CD8-positive, alpha-beta memory T cell (primary cell): ENCODE measurements around the gene SLC39A10. TPM values are rescaled to one million over a fixed set of nuclear protein-coding genes. Genes with fewer than 3 reads are reported as not detected.
"Not testable (repeated sequence)": the region's sequence is repeated elsewhere in the genome, so short reads cannot be mapped to it uniquely, and the experiment has no call there.

Experiments
- CTCF ChIA-PET: fragments of 350-600 bp; sonication (Branson Sonifier 250); formaldehyde crosslinking; loops from one replicate; lab custom pipeline; 2021; ENCODE audit warnings: antibody characterized with exemption; lab: Charles Lee
- POLR2A ChIA-PET: fragments of 350-600 bp; sonication (Branson Sonifier 250); formaldehyde crosslinking; loops from one replicate; lab custom pipeline; 2021; ENCODE audit warnings: antibody characterized with exemption; lab: Charles Lee
- DNase-seq, 5 donors: peaks; one replicate each; pipeline versions ENCODE4 v3.0.0 to v3.0.0-alpha.2; 2020 to 2022; ENCODE audit warnings: mixed read lengths in 1 of 5
- H3K27ac ChIP-seq: one replicate; pipeline ENCODE4 v1.7.0; 2013; ENCODE audit warnings: low read depth, mild to moderate bottlenecking, low read length, moderate library complexity
- H3K27me3 ChIP-seq: 2 replicates; pipeline ENCODE4 v1.7.0; 2013; ENCODE audit warnings: low read length, mild to moderate bottlenecking; ENCODE audit not compliant: insufficient read depth, poor library complexity, severe bottlenecking
- H3K36me3 ChIP-seq: 2 replicates; pipeline ENCODE4 v1.7.0; 2013; ENCODE audit warnings: mild to moderate bottlenecking, low read length, moderate library complexity; ENCODE audit not compliant: insufficient read depth
- H3K4me1 ChIP-seq: 2 replicates; pipeline ENCODE4 v1.7.0; 2013; ENCODE audit warnings: mild to moderate bottlenecking, low read length, moderate library complexity; ENCODE audit not compliant: insufficient read depth
- H3K4me3 ChIP-seq: 2 replicates; pipeline ENCODE4 v1.7.0; 2013; ENCODE audit warnings: mild to moderate bottlenecking, low read length
- H3K9me3 ChIP-seq: 2 replicates; pipeline ENCODE4 v1.7.0; 2013; ENCODE audit warnings: mild to moderate bottlenecking, low read length
- H3K27ac Mint-ChIP-seq, 8 donors: one replicate each; pipeline ENCODE4 v1.8.0; 2020 to 2021; ENCODE audit warnings: mixed read lengths in 8 of 8, mild to moderate bottlenecking in 6 of 8, inconsistent platforms in 3 of 8, moderate library complexity in 3 of 8
- H3K27me3 Mint-ChIP-seq, 2 donors: one replicate each; pipeline ENCODE4 v1.8.0; 2020 to 2021; ENCODE audit warnings: mixed read lengths in 2 of 2, mild to moderate bottlenecking in 1 of 2, moderate library complexity in 1 of 2
- H3K36me3 Mint-ChIP-seq, 3 donors: one replicate each; pipeline ENCODE4 v1.8.0; 2020 to 2021; ENCODE audit warnings: mixed read lengths in 3 of 3, inconsistent platforms in 1 of 3, mild to moderate bottlenecking in 1 of 3
- H3K4me1 Mint-ChIP-seq, 3 donors: one replicate each; pipeline ENCODE4 v1.8.0; 2020 to 2021; ENCODE audit warnings: mixed read lengths in 3 of 3, inconsistent platforms in 1 of 3, mild to moderate bottlenecking in 1 of 3
- H3K4me3 Mint-ChIP-seq, 7 donors: one replicate each; pipeline ENCODE4 v1.8.0; 2020 to 2021; ENCODE audit warnings: mixed read lengths in 7 of 7, mild to moderate bottlenecking in 6 of 7, moderate library complexity in 4 of 7, inconsistent platforms in 2 of 7
- H3K9me3 Mint-ChIP-seq, 5 donors: one replicate each; pipeline ENCODE4 v1.8.0; 2020 to 2022; ENCODE audit warnings: mixed read lengths in 5 of 5, mild to moderate bottlenecking in 3 of 5, moderate library complexity in 2 of 5, inconsistent platforms in 1 of 5
- polyA plus RNA-seq: library from polyadenylated mRNA; unstranded; fragments of 300-500 nt; fragmentation: Illumina TruSeq; gene quantifications from one replicate; pipeline ENCODE4 v1.2.3, GENCODE V29; 2021
- total RNA-seq, 2 experiments: library from RNA; stranded (reverse); gene quantifications; one replicate each; pipeline ENCODE4 v1.2.3, GENCODE V29; 2021

Gene SLC39A10
- total and polyA plus RNA-seq, 3 experiments from 2014 or later = 11.3 to 23.6 (median 22.2) TPM

DNA sequence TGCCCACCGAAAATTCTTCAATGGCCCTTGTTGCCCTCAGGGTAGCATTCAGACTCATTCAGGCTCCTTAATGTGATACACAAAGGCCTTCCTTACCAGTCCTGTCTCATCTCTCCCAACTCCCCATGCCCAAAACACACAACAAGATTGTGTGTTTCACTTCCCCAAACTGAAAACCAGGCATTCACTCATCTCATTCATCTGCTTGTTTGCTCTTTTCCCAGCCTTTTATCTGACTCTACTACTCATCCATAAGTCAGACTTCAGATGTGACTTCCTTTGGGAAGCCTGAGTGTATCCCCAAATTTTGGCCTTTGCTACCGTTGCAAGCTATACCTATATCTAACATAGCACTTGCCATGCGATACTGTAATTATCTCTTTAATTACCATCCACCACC, 9.7 kb upstream of the SLC39A10 start:
- H3K27ac Mint-ChIP-seq = no peak overlapping the region
- POLR2A ChIA-PET = no interaction called here
- no peaks in the 10 kb centered on the region for H3K27me3 ChIP-seq

DNA sequence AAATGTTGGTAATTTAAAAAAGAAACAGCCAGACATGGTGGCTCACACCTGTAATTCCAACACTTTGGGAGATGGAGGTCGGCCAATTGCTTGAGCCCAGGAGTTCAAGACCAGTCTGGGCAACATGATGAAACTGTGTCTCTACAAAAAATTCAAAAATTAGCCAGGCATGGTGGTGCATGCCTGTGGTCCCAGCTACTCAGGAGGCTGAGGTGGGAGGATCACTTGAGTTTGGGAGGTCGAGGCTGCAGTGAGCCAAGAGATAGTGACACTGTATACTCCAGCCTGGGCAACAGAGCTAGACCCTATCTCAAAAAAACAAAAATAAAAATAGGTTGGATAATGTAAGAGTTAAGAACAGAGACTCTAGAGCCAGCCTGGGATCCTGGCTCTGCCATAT, 8.7 kb upstream of the SLC39A10 start:
- H3K36me3 ChIP-seq, CTCF ChIA-PET, DNase-seq, H3K27me3 Mint-ChIP-seq, H3K9me3 ChIP-seq, H3K36me3 Mint-ChIP-seq, H3K9me3 Mint-ChIP-seq, H3K27me3 ChIP-seq, H3K4me3 ChIP-seq, H3K27ac ChIP-seq: not testable (repeated sequence)
- H3K4me1 ChIP-seq = peaks cover 24% of the 10 kb centered on the region
- Mint-ChIP-seq H3K27ac (peak overlapping the region in 4 of 8 donors; percentile 1 to 64 (median 61)), H3K4me3 (peak overlapping the region in 5 of 7 donors; percentile 12 to 74 (median 57)), H3K4me1 (peaks cover 22 to 27% (median 24%) of the 10 kb centered on the region in 3 donors)
- POLR2A ChIA-PET = interaction anchor here (0.9 kb wide), 1 partner anchor 9 kb away, joined by 4 read pairs; the partner anchor contains the start of gene SLC39A10

More for the DNA sequence above, 9.7 kb upstream of the SLC39A10 start:
- H3K27me3 Mint-ChIP-seq = peaks cover 0 to 1% of the 10 kb centered on the region in 2 donors
- CTCF ChIA-PET = no interaction called here
- Histone ChIP-seq H3K4me1 (peaks cover 24% of the 10 kb centered on the region), H3K27ac (no peak overlapping the region), H3K4me3 (no peak overlapping the region), H3K9me3 (no peaks in the 10 kb centered on the region), H3K36me3 (no peaks in the 10 kb centered on the region)
- H3K36me3 Mint-ChIP-seq = peaks cover 0 to 4% (median 0%) of the 10 kb centered on the region in 3 donors
- DNase-seq = no peak
- no peaks in the 10 kb centered on the region for H3K9me3 Mint-ChIP-seq
- H3K4me1 Mint-ChIP-seq = peaks cover 24 to 32% (median 24%) of the 10 kb centered on the region in 3 donors
- H3K4me3 Mint-ChIP-seq = no peak overlapping the region

DNA sequence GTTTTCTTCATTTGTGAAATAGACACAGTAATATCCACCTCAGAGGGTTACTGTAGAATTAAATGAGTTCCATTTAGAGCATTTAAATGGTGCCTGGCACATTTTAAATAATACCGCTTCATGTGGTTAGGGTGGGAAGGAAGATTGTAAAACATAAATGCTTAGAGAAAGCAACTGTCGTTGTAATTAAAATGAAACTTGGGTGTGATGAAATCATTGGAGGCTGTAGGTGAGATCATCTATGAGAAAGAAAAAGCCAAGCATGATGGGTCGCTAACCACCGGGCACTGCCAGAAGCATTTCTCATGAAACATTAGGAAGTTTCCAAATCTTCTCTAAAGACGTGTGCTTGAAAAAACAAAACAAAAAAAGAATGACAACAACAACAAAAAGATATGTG, 8.2 kb upstream of the SLC39A10 start:
- Histone ChIP-seq H3K4me1 (peaks cover 24% of the 10 kb centered on the region), H3K27ac (no peak overlapping the region), H3K4me3 (peak overlapping the region; percentile 9), H3K27me3 (no peaks in the 10 kb centered on the region), H3K9me3 (no peaks in the 10 kb centered on the region), H3K36me3 (no peaks in the 10 kb centered on the region)
- H3K9me3 Mint-ChIP-seq = no peaks in the 10 kb centered on the region
- POLR2A ChIA-PET = no interaction called here
- CTCF ChIA-PET = no interaction called here
- peak overlapping the region; percentile 12 to 74 (median 44) for H3K4me3 Mint-ChIP-seq
- H3K27ac Mint-ChIP-seq = peak overlapping the region; percentile 8 to 89 (median 64)
- DNase-seq = peak in 2 of 5 donors; percentile 23 to 31
- H3K36me3 Mint-ChIP-seq = peaks cover 0 to 4% (median 0%) of the 10 kb centered on the region in 3 donors
- H3K4me1 Mint-ChIP-seq = peaks cover 20 to 27% (median 24%) of the 10 kb centered on the region in 3 donors
- H3K27me3 Mint-ChIP-seq = peaks cover 0 to 1% of the 10 kb centered on the region in 2 donors

DNA sequence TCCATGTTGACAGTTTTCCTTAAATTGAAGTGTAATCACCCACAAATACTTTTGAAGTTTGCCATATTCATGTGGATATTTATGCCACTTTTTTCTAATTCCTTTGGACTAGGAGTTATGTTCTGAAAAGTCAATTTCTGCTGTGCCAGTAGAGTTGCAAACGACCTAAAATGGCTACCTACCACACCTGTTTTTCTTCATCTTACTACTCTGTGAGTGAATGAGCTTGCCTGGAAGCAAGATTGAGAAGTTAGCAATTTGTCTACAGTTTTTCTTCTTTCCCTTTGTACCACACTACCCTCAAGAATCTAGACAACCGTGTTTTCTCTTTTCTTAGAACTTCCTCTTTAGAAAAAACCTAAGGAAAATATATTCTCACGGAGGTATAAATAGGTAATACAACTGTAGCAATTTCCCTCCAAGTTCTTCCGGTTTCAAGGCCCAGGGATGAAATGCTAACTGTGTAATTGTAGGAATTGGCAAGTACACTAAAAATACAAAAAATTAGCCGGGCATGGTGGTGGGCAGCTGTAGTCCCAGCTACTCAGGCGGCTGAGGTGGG, 7.3 kb upstream of the SLC39A10 start:
- peaks cover 0 to 4% (median 0%) of the 10 kb centered on the region in 3 donors for H3K36me3 Mint-ChIP-seq
- H3K9me3 Mint-ChIP-seq = no peaks in the 10 kb centered on the region
- Histone ChIP-seq H3K27me3 (no peaks in the 10 kb centered on the region), H3K4me1 (peaks cover 24% of the 10 kb centered on the region), H3K9me3 (no peaks in the 10 kb centered on the region), H3K4me3 (no peak overlapping the region), H3K36me3 (no peaks in the 10 kb centered on the region), H3K27ac (no peak overlapping the region)
- peak overlapping the region in 6 of 7 donors; percentile 0 to 69 (median 18) for H3K4me3 Mint-ChIP-seq
- peak overlapping the region in 5 of 8 donors; percentile 43 to 88 (median 83) for H3K27ac Mint-ChIP-seq
- no peak for DNase-seq
- peaks cover 0 to 1% of the 10 kb centered on the region in 2 donors for H3K27me3 Mint-ChIP-seq
- POLR2A ChIA-PET = no interaction called here
- peaks cover 20 to 27% (median 24%) of the 10 kb centered on the region in 3 donors for H3K4me1 Mint-ChIP-seq
- CTCF ChIA-PET = interaction anchor here (0.6 to 1.9 kb wide), 2 partner anchors 117 to 151 kb away, joined by 3 to 5 read pairs; no protein-coding TSS in a partner anchor

DNA sequence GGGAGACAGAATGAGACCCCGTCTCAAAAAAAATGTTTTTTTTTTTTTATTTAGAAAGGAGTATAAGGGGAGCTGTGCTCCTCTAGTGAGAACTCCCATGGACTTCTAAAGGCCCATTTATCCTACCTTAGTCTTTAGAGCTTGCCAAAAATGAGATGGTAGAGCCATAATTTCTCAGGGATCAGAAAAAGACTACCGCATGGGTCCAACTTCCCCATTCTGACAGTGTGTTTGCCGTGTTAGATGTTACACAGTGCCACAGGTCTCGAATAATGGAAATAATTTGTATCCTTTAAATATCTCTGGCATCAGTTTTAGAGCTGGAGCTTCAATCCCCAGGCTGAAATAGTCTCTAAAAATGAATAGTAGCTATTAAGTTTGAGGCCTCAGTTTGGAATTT, 6.0 kb upstream of the SLC39A10 start:
- Histone ChIP-seq H3K27me3 (no peaks in the 10 kb centered on the region), H3K36me3 (no peaks in the 10 kb centered on the region), H3K27ac (no peak overlapping the region), H3K9me3 (no peaks in the 10 kb centered on the region), H3K4me1 (peaks cover 26% of the 10 kb centered on the region), H3K4me3 (no peak overlapping the region)
- ChIA-PET CTCF (interaction anchor here (0.8 to 1.9 kb wide), 3 partner anchors 9 to 332 kb away, joined by 3 to 5 read pairs (median 4); no protein-coding TSS in a partner anchor), POLR2A (interaction anchor here (0.7 kb wide), 1 partner anchor 111 kb away, joined by 7 read pairs; no protein-coding TSS in a partner anchor)
- DNase-seq = no peak
- H3K36me3 Mint-ChIP-seq = peaks cover 0 to 4% (median 0%) of the 10 kb centered on the region in 3 donors
- H3K27me3 Mint-ChIP-seq = no peaks in the 10 kb centered on the region
- H3K27ac Mint-ChIP-seq = no peak overlapping the region
- H3K9me3 Mint-ChIP-seq = no peaks in the 10 kb centered on the region
- no peak overlapping the region for H3K4me3 Mint-ChIP-seq
- H3K4me1 Mint-ChIP-seq = peaks cover 20 to 25% (median 22%) of the 10 kb centered on the region in 3 donors

DNA sequence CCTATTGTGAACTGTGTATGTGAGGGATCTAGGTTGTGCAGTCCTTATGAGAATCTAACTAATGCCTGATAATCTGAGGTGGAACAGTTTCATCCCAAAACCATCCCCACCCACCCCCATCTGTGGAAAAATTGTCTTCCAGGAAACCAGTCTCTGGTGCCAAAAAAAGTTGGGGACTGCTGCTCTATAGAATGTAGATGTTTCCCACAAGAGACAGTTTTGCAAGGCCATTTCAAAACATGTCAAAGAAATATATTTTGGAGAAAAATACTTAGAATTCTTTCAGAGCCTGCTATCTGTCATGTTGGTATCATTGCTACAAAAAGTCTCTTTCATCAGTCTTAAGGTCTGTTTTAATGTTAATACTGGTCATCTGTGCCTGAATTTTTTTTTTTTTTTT, 4.1 kb upstream of the SLC39A10 start:
- Mint-ChIP-seq H3K9me3 (peaks cover 0 to 3% (median 0%) of the 10 kb centered on the region in 5 donors), H3K4me1 (peaks cover 29 to 35% (median 34%) of the 10 kb centered on the region in 3 donors), H3K27ac (peak overlapping the region in 1 of 8 donors; percentile 72), H3K27me3 (peaks cover 0 to 6% of the 10 kb centered on the region in 2 donors), H3K36me3 (peaks cover 0 to 11% (median 4%) of the 10 kb centered on the region in 3 donors), H3K4me3 (no peak overlapping the region)
- Histone ChIP-seq H3K27ac (no peak overlapping the region), H3K4me3 (no peak overlapping the region), H3K36me3 (no peaks in the 10 kb centered on the region), H3K4me1 (peaks cover 31% of the 10 kb centered on the region), H3K27me3 (no peaks in the 10 kb centered on the region), H3K9me3 (no peaks in the 10 kb centered on the region)
- ChIA-PET POLR2A (no interaction called here), CTCF (no interaction called here)
- no peak for DNase-seq

DNA sequence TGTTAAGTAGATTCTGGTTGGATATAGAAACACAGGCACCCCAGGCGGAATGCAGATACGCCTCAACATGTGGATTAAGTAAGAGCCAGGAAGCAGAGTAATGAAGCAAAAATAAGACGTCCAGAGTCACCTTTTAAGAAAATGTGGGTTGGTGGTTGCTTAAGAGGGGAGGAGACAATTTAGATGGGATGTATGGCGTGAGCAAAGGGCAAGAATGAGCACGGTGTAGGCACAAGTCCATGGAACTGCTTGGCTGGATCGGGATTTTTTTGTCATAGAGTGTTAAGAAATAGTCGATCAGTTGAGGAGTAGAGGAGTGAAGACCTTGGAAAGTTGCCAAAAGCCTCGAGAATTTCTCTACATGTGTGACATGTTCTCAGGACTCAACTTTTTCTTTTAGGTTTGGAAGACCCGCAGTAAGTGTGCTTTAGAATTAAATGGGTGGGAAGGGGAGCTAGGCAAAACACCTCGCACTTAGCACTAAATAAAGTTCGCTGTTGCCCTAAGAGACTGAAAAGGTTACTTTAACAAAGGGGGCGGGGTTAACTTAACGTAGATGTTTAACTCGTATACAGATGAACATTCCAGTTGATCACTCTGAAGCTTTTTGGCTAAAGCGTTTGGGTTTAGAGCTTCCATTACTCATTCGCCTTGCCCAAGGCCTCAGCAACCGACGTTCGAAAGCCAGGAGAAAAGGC, 716 bp upstream of the SLC39A10 start:
- Histone ChIP-seq H3K36me3 (peaks cover 6% of the 10 kb centered on the region), H3K27me3 (no peaks in the 10 kb centered on the region), H3K27ac (peak overlapping the region; percentile 98), H3K4me3 (peak overlapping the region; percentile 81), H3K9me3 (no peaks in the 10 kb centered on the region), H3K4me1 (peaks cover 12% of the 10 kb centered on the region)
- CTCF ChIA-PET = interaction anchor here (0.8 to 5.5 kb wide), 8 partner anchors 10 to 162 kb away, joined by 3 to 120 read pairs (median 4); no protein-coding TSS in a partner anchor
- H3K4me3 Mint-ChIP-seq = peak overlapping the region; percentile 95 to 100 (median 99)
- POLR2A ChIA-PET = interaction anchor here (0.8 to 4.6 kb wide), 12 partner anchors 13 to 520 kb away, joined by 3 to 72 read pairs (median 4); partner anchors contain the start of gene DNAH7
- H3K36me3 Mint-ChIP-seq = peaks cover 4 to 22% (median 6%) of the 10 kb centered on the region in 3 donors
- H3K9me3 Mint-ChIP-seq = peaks cover 0 to 3% (median 0%) of the 10 kb centered on the region in 5 donors
- H3K4me1 Mint-ChIP-seq = peaks cover 32 to 37% (median 36%) of the 10 kb centered on the region in 3 donors
- peak overlapping the region; percentile 96 to 100 (median 99) for H3K27ac Mint-ChIP-seq
- peaks cover 0 to 9% of the 10 kb centered on the region in 2 donors for H3K27me3 Mint-ChIP-seq
- DNase-seq = peak in 1 of 5 donors; percentile 11
